Neural cell (in vitro differentiated cells): ENCODE data around the gene MID1.

Experiments used
- CTCF ChIP-seq: fragments of 450-650 bp; IDR thresholded peaks from 2 replicates; pipeline ENCODE4 v1.5.1; 2014; ENCODE audit warnings: antibody characterized with exemption, mild to moderate bottlenecking, moderate library complexity; ENCODE audit not compliant: poor library complexity, severe bottlenecking
- EP300 ChIP-seq: fragments of 450-650 bp; conservative IDR thresholded peaks from 2 replicates; pipeline ENCODE4 v1.6.1; 2014; ENCODE audit warnings: antibody characterized with exemption, mild to moderate bottlenecking, moderate library complexity; ENCODE audit not compliant: poor library complexity, severe bottlenecking
- EZH2 ChIP-seq: fragments of 200-600, 300-800 bp; shearing (Covaris generic), sonication (generic); IDR thresholded peaks from 2 replicates; pipeline ENCODE4 v1.6.1; 2014; ENCODE audit warnings: antibody characterized with exemption, low read length, borderline replicate concordance, mild to moderate bottlenecking; ENCODE audit not compliant: insufficient read depth, poor library complexity, severe bottlenecking
- MXI1 ChIP-seq: fragments of 450-650 bp; conservative IDR thresholded peaks from 2 replicates; pipeline ENCODE4 v1.6.1; 2014; ENCODE audit warnings: antibody characterized with exemption, mild to moderate bottlenecking; ENCODE audit not compliant: poor library complexity, severe bottlenecking
- POLR2AphosphoS5 ChIP-seq: IDR thresholded peaks from 2 replicates; pipeline ENCODE4 v1.6.1; 2012
- RAD21 ChIP-seq: fragments of 450-650 bp; conservative IDR thresholded peaks from 2 replicates; pipeline ENCODE4 v1.6.1; 2014; ENCODE audit warnings: antibody characterized with exemption, mild to moderate bottlenecking, moderate library complexity
- REST ChIP-seq: IDR thresholded peaks from 2 replicates; pipeline ENCODE4 v1.6.1; 2012; ENCODE audit warnings: borderline replicate concordance
- SMC3 ChIP-seq: fragments of 450-650 bp; conservative IDR thresholded peaks from 2 replicates; pipeline ENCODE4 v1.6.1; 2014; ENCODE audit warnings: antibody characterized with exemption, mild to moderate bottlenecking, moderate library complexity; ENCODE audit not compliant: poor library complexity
- TAF1 ChIP-seq: IDR thresholded peaks from 2 replicates; pipeline ENCODE4 v1.6.1; 2012; ENCODE audit warnings: low read depth

- TF ChIP-seq CTCF (no peak), POLR2AphosphoS5 (no peak), SMC3 (no peak), EZH2 (no peak), RAD21 (no peak), EP300 (no peak), TAF1 (no peak), MXI1 (no peak), REST (no peak)
Observed at GRCh38 chrX:10519761-10520160, 100.6 kb downstream of the MID1 start.
